AG09309 (cell line): ENCODE data around the gene MEGF11.

Source experiments
- DNase-seq: peaks from one replicate; pipeline ENCODE4 v3.0.0-alpha.2; 2010; ENCODE audit warnings: low read depth
- H3K4me3 ChIP-seq: 2 replicates; pipeline ENCODE4 v1.5.1; 2011; ENCODE audit warnings: mild to moderate bottlenecking, low read depth, low read length, moderate library complexity; ENCODE audit not compliant: control insufficient read depth
- TF ChIP-seq, protein P1 (sequence below): IDR thresholded peaks from 2 replicates; pipeline ENCODE4 v1.5.1; 2011; ENCODE audit warnings: mild to moderate bottlenecking, low read depth, low read length, inconsistent platforms; ENCODE audit not compliant: insufficient read depth, control insufficient read depth; ENCODE audit errors: missing control alignments

Gene MEGF11

DNA sequence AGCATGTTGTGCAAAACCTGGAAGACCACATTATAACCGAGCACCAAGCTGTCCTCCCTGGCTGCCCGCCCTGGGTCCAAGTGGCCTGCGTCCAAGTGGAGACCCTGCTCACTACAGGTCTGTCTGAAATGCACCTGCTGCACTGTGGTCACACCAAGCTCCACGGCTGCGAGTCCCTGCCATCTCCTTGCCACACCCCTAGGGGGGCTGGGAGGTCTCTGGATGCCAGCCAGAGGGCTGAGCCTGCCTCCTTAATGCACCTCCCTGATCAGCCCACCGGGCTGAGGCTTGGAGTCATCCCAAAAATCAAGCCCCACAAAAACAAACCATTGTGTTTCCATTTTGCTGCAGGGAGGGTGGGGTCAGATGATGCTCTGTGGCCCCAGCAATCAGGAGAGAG is 187.1 kb downstream of the MEGF11 start:
- H3K4me3 ChIP-seq: no peak overlapping the region
- DNase-seq: no peak
- TF ChIP-seq, protein P1, sequence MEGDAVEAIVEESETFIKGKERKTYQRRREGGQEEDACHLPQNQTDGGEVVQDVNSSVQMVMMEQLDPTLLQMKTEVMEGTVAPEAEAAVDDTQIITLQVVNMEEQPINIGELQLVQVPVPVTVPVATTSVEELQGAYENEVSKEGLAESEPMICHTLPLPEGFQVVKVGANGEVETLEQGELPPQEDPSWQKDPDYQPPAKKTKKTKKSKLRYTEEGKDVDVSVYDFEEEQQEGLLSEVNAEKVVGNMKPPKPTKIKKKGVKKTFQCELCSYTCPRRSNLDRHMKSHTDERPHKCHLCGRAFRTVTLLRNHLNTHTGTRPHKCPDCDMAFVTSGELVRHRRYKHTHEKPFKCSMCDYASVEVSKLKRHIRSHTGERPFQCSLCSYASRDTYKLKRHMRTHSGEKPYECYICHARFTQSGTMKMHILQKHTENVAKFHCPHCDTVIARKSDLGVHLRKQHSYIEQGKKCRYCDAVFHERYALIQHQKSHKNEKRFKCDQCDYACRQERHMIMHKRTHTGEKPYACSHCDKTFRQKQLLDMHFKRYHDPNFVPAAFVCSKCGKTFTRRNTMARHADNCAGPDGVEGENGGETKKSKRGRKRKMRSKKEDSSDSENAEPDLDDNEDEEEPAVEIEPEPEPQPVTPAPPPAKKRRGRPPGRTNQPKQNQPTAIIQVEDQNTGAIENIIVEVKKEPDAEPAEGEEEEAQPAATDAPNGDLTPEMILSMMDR: no peak

DNA sequence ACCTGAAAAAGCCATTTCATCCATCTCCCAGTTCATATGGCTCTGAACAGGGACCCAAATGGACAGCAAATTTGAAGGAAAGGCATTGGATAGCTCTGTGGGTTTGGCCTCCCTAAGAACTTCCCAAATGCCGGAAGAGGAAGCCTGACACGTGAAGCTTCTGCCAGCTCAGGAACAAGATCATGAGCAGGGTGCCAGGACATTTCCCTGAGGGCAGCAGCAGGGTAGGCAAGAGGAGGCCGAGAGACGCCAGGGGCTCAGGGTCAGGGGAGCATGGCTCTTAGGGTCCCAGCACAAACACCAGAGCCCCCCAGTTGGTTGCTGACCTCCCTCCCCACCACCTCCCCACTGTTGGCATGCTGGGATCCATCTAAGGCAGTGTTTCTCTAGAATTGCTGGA is 187.5 kb downstream of the MEGF11 start:
- TF ChIP-seq, protein P1: no peak
- H3K4me3 ChIP-seq: no peak overlapping the region
- DNase-seq: no peak

DNA sequence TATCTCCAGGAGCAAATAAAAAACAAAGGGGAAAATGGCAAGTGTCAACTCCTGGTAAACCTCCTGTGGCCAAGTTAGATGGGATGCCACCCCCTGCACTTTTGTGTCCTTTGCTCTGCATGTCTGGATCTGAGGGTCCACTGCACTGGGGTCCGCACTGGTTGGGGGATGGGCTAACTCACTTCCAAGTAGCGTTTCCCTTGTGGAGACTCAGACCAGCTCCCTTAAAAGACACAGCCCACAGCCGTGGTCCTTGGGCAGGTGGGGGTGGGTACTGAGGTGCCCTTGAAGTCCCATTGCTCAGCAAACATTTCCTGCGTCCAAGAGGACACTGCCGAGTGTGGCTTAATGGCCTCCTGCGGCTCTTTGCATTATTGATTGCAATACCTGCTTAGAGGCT is 188.2 kb downstream of the MEGF11 start:
- TF ChIP-seq, protein P1: no peak
- H3K4me3 ChIP-seq: no peak overlapping the region
- DNase-seq: no peak

DNA sequence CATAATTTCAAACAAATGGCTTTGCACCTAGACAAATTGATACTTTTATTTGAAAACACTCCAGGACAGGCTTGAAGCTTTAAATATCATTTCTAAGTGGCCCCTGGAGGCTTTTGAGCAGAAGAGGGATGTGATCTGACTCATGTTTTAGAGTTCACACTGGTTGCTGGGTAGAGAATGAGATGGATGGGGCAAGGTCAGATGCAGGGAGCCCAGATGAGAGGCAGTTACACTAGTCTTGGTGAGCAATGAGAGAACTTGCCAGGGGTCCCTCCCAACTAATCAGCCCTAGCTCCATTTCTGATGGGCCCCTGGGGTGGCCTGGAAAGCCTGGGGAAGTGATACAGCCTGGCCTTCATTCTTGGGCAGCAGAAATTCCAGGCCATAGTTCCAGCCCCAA is 190.4 kb downstream of the MEGF11 start:
- DNase-seq: no peak
- no peak overlapping the region for H3K4me3 ChIP-seq
- TF ChIP-seq, protein P1: no peak

DNA sequence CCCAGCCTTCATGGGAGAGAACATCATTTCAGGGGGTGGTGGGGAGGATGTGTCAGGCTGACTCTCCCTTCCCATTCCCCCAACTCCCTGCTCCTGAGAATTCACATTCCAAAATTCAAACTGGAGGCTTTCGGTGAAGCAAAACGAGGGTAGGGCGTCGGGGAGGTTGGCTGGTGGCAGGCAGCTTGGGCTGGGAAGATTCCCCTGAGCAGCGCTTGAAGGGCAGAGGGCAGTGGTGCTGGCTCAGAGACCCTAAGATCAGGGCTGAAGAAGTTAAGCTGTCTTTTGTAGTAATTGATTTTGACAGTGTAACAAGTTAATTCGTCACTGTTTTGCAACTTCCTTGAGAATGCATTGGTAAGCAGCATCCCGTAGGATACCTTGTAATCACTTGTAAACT is 196.5 kb downstream of the MEGF11 start:
- TF ChIP-seq, protein P1: no peak
- no peak for DNase-seq
- H3K4me3 ChIP-seq: no peak overlapping the region

DNA sequence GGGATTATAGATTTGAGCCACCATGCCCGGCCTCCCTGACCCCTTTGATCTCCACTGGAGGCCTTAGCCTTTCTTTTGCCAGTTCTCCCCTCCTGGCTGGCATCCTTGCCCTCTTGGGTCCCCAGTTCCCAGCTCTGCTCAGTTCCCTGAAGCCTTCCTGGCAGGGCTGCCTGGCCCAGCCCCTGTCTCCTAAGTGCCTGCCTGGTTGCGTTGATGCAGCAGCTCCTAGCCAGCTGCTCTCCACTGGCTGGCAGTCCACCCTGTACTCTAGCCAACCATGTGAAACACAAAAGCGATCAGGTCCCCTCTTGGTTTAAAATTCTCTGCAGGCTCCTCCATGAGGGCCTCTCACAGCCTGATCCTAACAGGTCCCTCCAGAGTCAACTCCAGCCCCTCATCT is 199.6 kb downstream of the MEGF11 start:
- no peak for DNase-seq
- H3K4me3 ChIP-seq: no peak overlapping the region
- TF ChIP-seq, protein P1: no peak

DNA sequence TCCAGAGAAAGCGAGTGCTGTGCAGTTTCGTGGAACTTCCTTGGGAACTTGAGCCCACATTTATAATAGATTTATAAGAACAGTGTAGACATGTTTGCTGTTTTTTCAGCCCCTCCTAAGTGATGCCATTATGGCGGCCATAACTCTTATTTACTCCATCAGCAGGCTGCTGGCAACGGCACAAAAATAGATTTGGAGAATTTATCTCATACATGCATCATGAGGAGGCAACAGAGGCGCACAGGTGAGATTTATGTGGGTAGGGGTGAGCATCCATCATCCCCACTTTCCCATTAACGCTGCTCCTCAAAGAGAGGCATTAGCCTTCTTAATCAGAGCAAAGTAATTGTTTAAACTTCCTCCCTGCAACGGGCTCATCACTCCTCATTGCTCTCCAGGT is 201.7 kb downstream of the MEGF11 start:
- H3K4me3 ChIP-seq: no peak overlapping the region
- TF ChIP-seq, protein P1: no peak
- DNase-seq: no peak
